Thoracic aorta (tissue), 2 donors: ENCODE measurements around the gene ASTN1. TPM values are rescaled to one million over a fixed set of nuclear protein-coding genes. Genes with fewer than 3 reads are reported as not detected.

Experiments
- ATAC-seq: fragments of 150-250 bp; one replicate; pipeline ENCODE4 v1.8.0; 2017; ENCODE audit warnings: low read depth; ENCODE audit not compliant: insufficient number of reproducible peaks, low FRiP score
- DNase-seq: peaks from one replicate; pipeline ENCODE4 v3.0.0-alpha.2; 2020; ENCODE audit warnings: low spot score
- H3K27ac ChIP-seq, 2 donors: fragments of 200-600 bp; sonication (generic); 1 replicate in 1 of 2; 2 replicates in 1 of 2; pipeline ENCODE4 v1.5.1; 2016; ENCODE audit warnings: mild to moderate bottlenecking in 2 of 2, moderate library complexity in 2 of 2
- H3K27me3 ChIP-seq: fragments of 200-600 bp; sonication (generic); replicated peaks from 2 replicates; pipeline ENCODE4 v1.6.0; 2016; ENCODE audit warnings: mild to moderate bottlenecking; ENCODE audit not compliant: insufficient read depth
- H3K36me3 ChIP-seq: fragments of 200-600 bp; sonication (generic); one replicate; pipeline ENCODE4 v1.5.1; 2016
- H3K4me1 ChIP-seq, 2 donors: fragments of 200-600 bp; sonication (generic); 1 replicate in 1 of 2; 2 replicates in 1 of 2; pipeline versions ENCODE4 v1.5.1 to v1.6.0; 2016; ENCODE audit warnings: low read depth in 2 of 2, mild to moderate bottlenecking in 1 of 2; ENCODE audit not compliant: control insufficient read depth in 1 of 2
- H3K4me3 ChIP-seq: fragments of 200-600 bp; sonication (generic); 2 replicates; pipeline ENCODE4 v1.5.1; 2016; ENCODE audit warnings: mild to moderate bottlenecking
- H3K9me3 ChIP-seq: fragments of 200-600 bp; sonication (generic); 2 replicates; pipeline ENCODE4 v1.5.1; 2016
- total RNA-seq, 2 donors: library from RNA; depleted of rRNA; stranded (reverse); fragments of >200 nt; gene quantifications; one replicate each; pipeline versions ENCODE4 v1.1.0 to v1.2.3, GENCODE V29; 2016
- TF ChIP-seq, protein P1 (sequence below): fragments of 200-600 bp; sonication (generic); IDR thresholded peaks from one replicate; pipeline ENCODE4 v1.5.1; 2019; ENCODE audit warnings: antibody characterized with exemption

ASTN1 gene
- total RNA-seq, 2 donors from 2014 or later, result 0.41 to 0.42 TPM

DNA sequence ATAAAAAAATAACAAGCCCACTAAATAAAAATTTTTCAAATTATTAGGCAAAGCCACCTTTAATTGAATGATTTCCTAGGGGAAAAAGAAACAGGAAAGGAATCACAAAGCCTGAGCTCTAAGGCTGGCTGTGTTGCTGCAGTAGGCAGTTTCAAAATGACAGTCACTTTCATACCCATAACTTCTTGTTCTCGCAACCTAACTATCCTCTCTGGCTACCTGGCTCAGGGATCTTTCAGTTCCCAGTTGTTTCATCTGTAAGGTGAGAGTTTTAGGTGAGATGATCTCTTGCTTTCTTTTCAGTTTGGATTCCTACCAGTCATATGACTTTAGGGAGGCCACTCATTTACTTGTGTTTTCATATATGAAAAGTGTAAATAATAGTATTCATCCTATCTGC, 226.1 kb downstream of the ASTN1 start:
- Histone ChIP-seq H3K36me3 (no peaks in the 10 kb centered on the region), H3K27ac (no peak overlapping the region), H3K9me3 (no peaks in the 10 kb centered on the region), H3K4me3 (no peak overlapping the region), H3K4me1 (peaks cover 1 to 12% of the 10 kb centered on the region in 2 donors), H3K27me3 (no peaks in the 10 kb centered on the region)
- no peak for DNase-seq
- ATAC-seq, result no peak
- TF ChIP-seq, protein P1, sequence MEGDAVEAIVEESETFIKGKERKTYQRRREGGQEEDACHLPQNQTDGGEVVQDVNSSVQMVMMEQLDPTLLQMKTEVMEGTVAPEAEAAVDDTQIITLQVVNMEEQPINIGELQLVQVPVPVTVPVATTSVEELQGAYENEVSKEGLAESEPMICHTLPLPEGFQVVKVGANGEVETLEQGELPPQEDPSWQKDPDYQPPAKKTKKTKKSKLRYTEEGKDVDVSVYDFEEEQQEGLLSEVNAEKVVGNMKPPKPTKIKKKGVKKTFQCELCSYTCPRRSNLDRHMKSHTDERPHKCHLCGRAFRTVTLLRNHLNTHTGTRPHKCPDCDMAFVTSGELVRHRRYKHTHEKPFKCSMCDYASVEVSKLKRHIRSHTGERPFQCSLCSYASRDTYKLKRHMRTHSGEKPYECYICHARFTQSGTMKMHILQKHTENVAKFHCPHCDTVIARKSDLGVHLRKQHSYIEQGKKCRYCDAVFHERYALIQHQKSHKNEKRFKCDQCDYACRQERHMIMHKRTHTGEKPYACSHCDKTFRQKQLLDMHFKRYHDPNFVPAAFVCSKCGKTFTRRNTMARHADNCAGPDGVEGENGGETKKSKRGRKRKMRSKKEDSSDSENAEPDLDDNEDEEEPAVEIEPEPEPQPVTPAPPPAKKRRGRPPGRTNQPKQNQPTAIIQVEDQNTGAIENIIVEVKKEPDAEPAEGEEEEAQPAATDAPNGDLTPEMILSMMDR, result no peak

DNA sequence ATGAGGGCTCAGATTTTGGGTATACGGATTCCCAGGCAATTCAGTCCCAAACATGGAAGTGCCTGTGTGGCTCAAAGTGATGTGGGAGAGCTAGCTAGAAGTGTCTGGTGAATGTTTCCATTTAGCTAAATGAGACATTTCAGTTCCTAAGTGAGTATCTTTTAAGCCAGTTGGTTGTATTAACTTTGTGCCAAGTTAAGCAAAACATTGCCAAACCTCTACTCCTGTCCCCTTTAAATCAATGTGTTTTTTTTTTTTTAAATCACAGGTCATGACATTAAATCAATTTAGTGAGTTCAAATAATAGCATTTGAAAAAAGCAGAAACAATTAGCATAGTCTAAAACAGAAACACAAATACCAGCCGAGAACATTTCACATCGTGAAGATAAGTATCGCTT, 230.1 kb downstream of the ASTN1 start:
- ATAC-seq (no peak), DNase-seq (no peak)

DNA sequence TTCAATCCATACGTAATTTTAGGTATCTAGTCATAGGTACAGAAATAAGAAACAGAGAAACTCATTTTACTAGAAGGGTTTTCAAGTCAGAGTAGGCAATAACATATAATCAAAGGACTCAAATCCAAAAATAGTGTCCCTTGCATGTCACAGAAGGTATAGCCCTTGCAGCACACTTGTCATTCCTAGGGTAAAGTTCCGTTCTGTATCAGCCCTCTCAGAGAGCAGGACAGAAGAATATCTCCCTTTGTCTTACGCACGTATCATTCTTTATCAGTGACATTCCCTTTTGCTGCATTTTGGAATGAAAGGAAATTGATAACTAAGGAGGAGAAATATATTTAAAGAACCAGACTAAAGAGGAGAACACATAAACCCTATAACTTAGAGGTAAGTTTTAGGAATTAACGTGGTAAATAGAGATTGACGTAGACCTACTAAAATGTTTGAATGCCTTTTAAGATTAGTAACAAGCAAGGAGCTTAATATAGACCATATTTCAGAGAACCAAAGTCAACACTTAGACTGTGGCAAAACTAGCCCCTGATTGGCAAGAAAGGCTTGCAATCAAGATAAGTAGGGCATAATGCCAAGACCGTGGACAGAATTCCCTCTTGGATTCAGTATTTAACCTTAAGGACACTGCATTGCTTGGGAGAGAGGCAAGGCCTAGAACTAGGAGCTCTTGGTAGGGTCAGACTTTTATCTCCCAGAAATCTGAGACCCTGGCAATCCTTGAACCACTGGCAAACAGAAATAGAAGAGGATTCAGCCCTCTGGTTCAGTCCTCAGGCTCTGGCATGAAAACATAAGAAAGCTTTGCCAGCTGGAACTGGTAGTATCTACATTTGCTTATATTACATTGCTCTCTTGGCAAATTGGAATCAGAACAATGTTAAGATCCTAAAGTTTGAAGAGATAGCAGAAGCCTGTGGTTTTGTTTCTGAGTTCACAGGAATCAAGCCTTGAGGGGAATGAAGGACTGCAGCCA, 232.1 kb downstream of the ASTN1 start:
- Histone ChIP-seq H3K4me3 (peak overlapping the region; percentile 25), H3K36me3 (no peaks in the 10 kb centered on the region), H3K27me3 (no peaks in the 10 kb centered on the region), H3K27ac (peak overlapping the region; percentile 19 to 21), H3K4me1 (peaks cover 14 to 31% of the 10 kb centered on the region in 2 donors), H3K9me3 (no peaks in the 10 kb centered on the region)
- TF ChIP-seq, protein P1, result no peak
- DNase-seq (no peak), ATAC-seq (peak; percentile 15)

More for the DNA sequence above, 230.1 kb downstream of the ASTN1 start:
- H3K4me1 ChIP-seq, result peaks cover 14 to 31% of the 10 kb centered on the region in 2 donors
- H3K4me3 ChIP-seq, result no peak overlapping the region
- H3K27ac ChIP-seq, result no peak overlapping the region
- no peaks in the 10 kb centered on the region for H3K9me3 ChIP-seq
- TF ChIP-seq, protein P1, result no peak
- H3K27me3 ChIP-seq, result no peaks in the 10 kb centered on the region
- H3K36me3 ChIP-seq, result no peaks in the 10 kb centered on the region

DNA sequence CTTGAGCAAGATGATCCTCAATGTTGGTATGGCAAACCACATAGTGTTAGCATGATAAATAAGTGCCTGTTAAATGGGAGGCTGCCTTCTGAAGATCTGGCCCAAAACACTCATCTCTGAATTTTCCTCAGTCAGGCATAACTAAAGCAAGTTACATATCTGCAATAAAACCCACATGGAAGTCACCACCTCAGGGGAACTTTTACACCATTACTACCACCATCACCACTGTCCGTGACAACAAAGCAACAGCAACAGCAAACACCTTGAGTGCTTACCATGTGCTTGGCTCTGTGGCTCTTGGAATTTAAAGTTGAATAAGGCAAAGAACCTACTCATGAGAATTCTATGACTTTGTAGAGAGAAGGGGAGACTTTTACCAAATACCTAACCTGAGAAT, 233.0 kb downstream of the ASTN1 start:
- DNase-seq (no peak), ATAC-seq (no peak)
- TF ChIP-seq, protein P1, result no peak

DNA sequence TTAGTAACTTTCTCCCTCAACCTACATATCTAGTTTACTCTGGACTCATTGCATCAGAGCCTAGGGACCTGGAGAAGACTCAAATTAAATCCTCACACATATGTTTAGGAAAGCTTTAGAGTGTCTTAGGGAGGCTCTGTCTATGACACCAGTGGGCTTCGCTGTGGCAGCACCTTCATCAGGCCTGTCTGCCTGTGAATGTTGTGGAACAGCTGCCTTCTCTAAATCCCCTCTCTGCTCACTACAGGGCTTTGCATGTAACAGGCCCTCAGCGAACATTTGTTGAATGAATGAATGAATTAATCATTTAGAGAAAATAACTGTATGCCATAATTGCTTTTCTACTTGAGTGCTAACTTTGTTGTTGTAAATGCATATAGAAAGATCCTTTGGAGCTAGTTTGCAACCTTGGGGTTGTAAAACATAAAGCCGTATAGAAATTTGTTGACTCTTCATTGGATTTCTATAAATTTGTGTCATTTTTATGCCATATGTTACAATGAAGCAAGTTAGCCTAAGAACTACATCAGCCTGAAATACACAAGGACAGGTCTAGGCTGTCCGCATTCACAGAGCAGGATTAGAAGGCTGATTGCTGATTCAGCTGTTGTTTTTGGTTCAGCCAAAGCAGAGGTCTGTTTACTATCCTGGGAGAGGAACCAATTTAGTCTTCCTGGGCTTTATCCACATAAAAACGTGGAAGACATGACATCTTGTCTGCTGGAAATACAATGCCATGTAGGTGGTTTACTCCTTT, 238.0 kb downstream of the ASTN1 start:
- Histone ChIP-seq H3K27me3 (no peaks in the 10 kb centered on the region), H3K9me3 (no peaks in the 10 kb centered on the region), H3K4me1 (no peaks in the 10 kb centered on the region), H3K4me3 (no peak overlapping the region), H3K27ac (no peak overlapping the region), H3K36me3 (no peaks in the 10 kb centered on the region)
- no peak for DNase-seq
- ATAC-seq, result no peak
- TF ChIP-seq, protein P1, result no peak

More for the DNA sequence above, 233.0 kb downstream of the ASTN1 start:
- Histone ChIP-seq H3K4me3 (no peak overlapping the region), H3K27me3 (no peaks in the 10 kb centered on the region), H3K4me1 (peaks cover 14 to 31% of the 10 kb centered on the region in 2 donors), H3K36me3 (no peaks in the 10 kb centered on the region), H3K9me3 (no peaks in the 10 kb centered on the region), H3K27ac (no peak overlapping the region)
